ENCODE results near the gene IGFLR1.

DNA sequence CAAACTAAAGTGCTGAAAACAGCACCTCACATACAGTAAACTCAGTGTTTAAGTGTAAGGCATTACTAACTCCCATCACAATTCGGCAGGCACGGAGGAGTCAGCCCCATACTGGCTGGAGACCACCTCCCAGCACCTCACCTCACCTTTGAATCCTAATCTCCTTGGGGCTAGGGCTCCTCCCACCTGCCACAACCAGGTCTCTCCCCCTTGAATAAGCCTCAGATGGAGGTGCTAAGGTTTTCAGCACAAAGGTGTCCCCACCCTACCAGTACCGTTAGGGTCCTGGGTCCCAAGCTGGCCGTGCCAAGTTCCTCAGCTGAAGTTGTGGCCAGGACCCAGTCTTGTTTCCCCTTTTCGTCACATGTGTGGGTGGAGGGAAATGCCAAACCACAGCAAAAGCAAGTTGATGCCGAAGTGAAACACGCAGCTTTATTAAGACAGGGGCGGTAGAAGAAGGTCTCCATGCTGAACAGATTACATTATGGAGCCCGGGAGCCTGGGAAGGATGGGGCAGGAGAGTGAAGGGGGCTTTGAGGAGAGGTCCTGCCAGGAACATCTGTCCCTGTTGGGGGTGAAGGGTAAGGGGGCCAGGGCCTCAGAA lies at the start of gene IGFLR1:
- TF ChIP-seq, protein P1, sequence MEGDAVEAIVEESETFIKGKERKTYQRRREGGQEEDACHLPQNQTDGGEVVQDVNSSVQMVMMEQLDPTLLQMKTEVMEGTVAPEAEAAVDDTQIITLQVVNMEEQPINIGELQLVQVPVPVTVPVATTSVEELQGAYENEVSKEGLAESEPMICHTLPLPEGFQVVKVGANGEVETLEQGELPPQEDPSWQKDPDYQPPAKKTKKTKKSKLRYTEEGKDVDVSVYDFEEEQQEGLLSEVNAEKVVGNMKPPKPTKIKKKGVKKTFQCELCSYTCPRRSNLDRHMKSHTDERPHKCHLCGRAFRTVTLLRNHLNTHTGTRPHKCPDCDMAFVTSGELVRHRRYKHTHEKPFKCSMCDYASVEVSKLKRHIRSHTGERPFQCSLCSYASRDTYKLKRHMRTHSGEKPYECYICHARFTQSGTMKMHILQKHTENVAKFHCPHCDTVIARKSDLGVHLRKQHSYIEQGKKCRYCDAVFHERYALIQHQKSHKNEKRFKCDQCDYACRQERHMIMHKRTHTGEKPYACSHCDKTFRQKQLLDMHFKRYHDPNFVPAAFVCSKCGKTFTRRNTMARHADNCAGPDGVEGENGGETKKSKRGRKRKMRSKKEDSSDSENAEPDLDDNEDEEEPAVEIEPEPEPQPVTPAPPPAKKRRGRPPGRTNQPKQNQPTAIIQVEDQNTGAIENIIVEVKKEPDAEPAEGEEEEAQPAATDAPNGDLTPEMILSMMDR (IDR thresholded peaks at IDR 0.05), result no peak
- no peak for TF ChIP-seq POLR2A (IDR thresholded peaks at IDR 0.05)

Measured in adrenal gland (tissue), 5 donors.